H1 (cell line): ENCODE results near the gene SPIRE1. TPM values are rescaled to one million over a fixed set of nuclear protein-coding genes. Genes with fewer than 3 reads are reported as not detected.

Experiments
- CTCF ChIA-PET: fragments of 300-600 bp; sonication (Branson Sonifier 250); formaldehyde crosslinking; loops from one replicate; lab custom pipeline; 2021; ENCODE audit not compliant: partially characterized antibody; lab: Charles Lee
- POLR2A ChIA-PET: fragments of 300-600 bp; sonication (Branson Sonifier 250); formaldehyde crosslinking; loops from one replicate; lab custom pipeline; 2021; ENCODE audit warnings: inconsistent platforms; ENCODE audit not compliant: partially characterized antibody; lab: Charles Lee
- DNase-seq, 2 experiments: peaks; one replicate each; pipeline versions ENCODE4 v3.0.0 to v3.0.0-alpha.2; 2010 to 2022; ENCODE audit warnings: low spot score in 2 of 2, low read depth in 1 of 2, mixed read lengths in 1 of 2
- FAIRE-seq: peaks from 2 replicates; lab custom pipeline; 2011; peaks lifted over from hg19 to GRCh38; lab: Jason Lieb, UNC
- H2AFZ ChIP-seq: 2 replicates; pipeline ENCODE4 v1.8.1; 2012; ENCODE audit warnings: low read length, inconsistent platforms
- H2AK5ac ChIP-seq: 2 replicates; pipeline ENCODE4 v1.6.1; 2013; ENCODE audit warnings: low read depth, low read length
- H2BK120ac ChIP-seq: replicated peaks from 2 replicates; pipeline ENCODE3; 2013; ENCODE audit warnings: low read depth, low read length, inconsistent platforms
- H2BK12ac ChIP-seq: 2 replicates; pipeline ENCODE4 v1.6.1; 2013; ENCODE audit warnings: low read depth, low read length
- H2BK15ac ChIP-seq: 2 replicates; pipeline ENCODE4 v1.6.1; 2013; ENCODE audit warnings: low read length
- H2BK20ac ChIP-seq: 2 replicates; pipeline ENCODE4 v1.6.1; 2013; ENCODE audit warnings: low read length
- H2BK5ac ChIP-seq: 2 replicates; pipeline ENCODE4 v1.6.1; 2013; ENCODE audit warnings: low read depth, low read length
- H3K14ac ChIP-seq: 2 replicates; pipeline ENCODE4 v1.6.1; 2013; ENCODE audit warnings: inconsistent platforms; ENCODE audit not compliant: insufficient read length
- H3K18ac ChIP-seq: 2 replicates; pipeline ENCODE4 v1.6.1; 2013; ENCODE audit warnings: low read length; ENCODE audit errors: extremely low read depth
- H3K23ac ChIP-seq: 2 replicates; pipeline ENCODE4 v1.6.1; 2013; ENCODE audit warnings: inconsistent platforms; ENCODE audit not compliant: insufficient read length
- H3K23me2 ChIP-seq: 2 replicates; pipeline ENCODE4 v1.6.1; 2013; ENCODE audit warnings: low read depth, low read length
- H3K27ac ChIP-seq: 2 replicates; pipeline ENCODE4 v1.6.1; 2011; ENCODE audit warnings: low read depth, low read length, inconsistent platforms
- H3K27me3 ChIP-seq, 4 experiments: replicated peaks in 1 of 4; 1 replicate in 1 of 4; 2 replicates in 3 of 4; pipeline versions ENCODE4 v1.6.1 to v1.8.1; 2011 to 2013; ENCODE audit warnings: low read length in 3 of 4, mild to moderate bottlenecking in 3 of 4, inconsistent platforms in 2 of 4, mixed read lengths in 2 of 4, moderate library complexity in 1 of 4; ENCODE audit not compliant: control insufficient read depth in 3 of 4, insufficient read depth in 3 of 4; ENCODE audit errors: extremely low read depth in 1 of 4
- H3K36me3 ChIP-seq, 4 experiments: 2 replicates each; pipeline versions ENCODE4 v1.6.1 to v1.8.1; 2011 to 2013; ENCODE audit warnings: mild to moderate bottlenecking in 4 of 4, low read length in 3 of 4, moderate library complexity in 2 of 4, control low read depth in 1 of 4, inconsistent platforms in 1 of 4; ENCODE audit not compliant: insufficient read depth in 4 of 4, control insufficient read depth in 2 of 4
- H3K4ac ChIP-seq: replicated peaks from 2 replicates; pipeline ENCODE3; 2013; ENCODE audit warnings: low read length, low read depth, mixed read lengths, inconsistent platforms; ENCODE audit not compliant: insufficient read length
- H3K4me1 ChIP-seq, 4 experiments: replicated peaks in 1 of 4; 1 replicate in 1 of 4; 2 replicates in 3 of 4; pipeline versions ENCODE4 v1.6.1 to v1.8.1; 2011 to 2013; ENCODE audit warnings: low read length in 3 of 4, inconsistent platforms in 2 of 4, mixed read lengths in 1 of 4; ENCODE audit not compliant: insufficient read depth in 4 of 4, control insufficient read depth in 3 of 4
- H3K4me2 ChIP-seq, 2 experiments: 2 replicates each; pipeline versions ENCODE4 v1.6.1 to v1.8.1; 2011 to 2013; ENCODE audit warnings: low read depth in 2 of 2, low read length in 2 of 2, control low read depth in 1 of 2, inconsistent platforms in 1 of 2, mild to moderate bottlenecking in 1 of 2; ENCODE audit not compliant: insufficient read depth in 1 of 2
- H3K4me3 ChIP-seq, 4 experiments: fragments of 200-600, 300-600 bp in 1 of 4; sonication (generic), shearing (Covaris generic), sonication (Bioruptor Twin) in 1 of 4; 2 replicates each; pipeline versions ENCODE4 v1.5.1 to v1.8.1; 2011 to 2016; ENCODE audit warnings: low read length in 4 of 4, low read depth in 3 of 4, control low read depth in 2 of 4, inconsistent platforms in 2 of 4, mild to moderate bottlenecking in 2 of 4, mixed read lengths in 1 of 4, moderate library complexity in 1 of 4; ENCODE audit not compliant: insufficient read depth in 2 of 4; ENCODE audit errors: extremely low read depth in 1 of 4
- H3K56ac ChIP-seq: replicated peaks from 2 replicates; pipeline ENCODE3; 2013; ENCODE audit warnings: low read depth, mild to moderate bottlenecking, mixed read lengths, low read length, inconsistent platforms; ENCODE audit not compliant: insufficient read length
- H3K79me1 ChIP-seq: 2 replicates; pipeline ENCODE4 v1.6.1; 2013; ENCODE audit warnings: low read depth, low read length, control low read depth
- H3K79me2 ChIP-seq, 2 experiments: 2 replicates each; pipeline versions ENCODE4 v1.6.1 to v1.8.1; 2012 to 2013; ENCODE audit warnings: low read length in 2 of 2, mild to moderate bottlenecking in 2 of 2, inconsistent platforms in 1 of 2; ENCODE audit not compliant: insufficient read depth in 2 of 2, control insufficient read depth in 1 of 2
- H3K9ac ChIP-seq, 4 experiments: replicated peaks in 1 of 4; 1 replicate in 1 of 4; 2 replicates in 3 of 4; pipeline versions ENCODE4 v1.6.1 to v1.8.1; 2011 to 2013; ENCODE audit warnings: low read depth in 3 of 4, low read length in 3 of 4, control low read depth in 2 of 4, mild to moderate bottlenecking in 2 of 4, moderate library complexity in 2 of 4, inconsistent platforms in 1 of 4; ENCODE audit errors: extremely low read depth in 1 of 4
- H3K9me3 ChIP-seq, 2 experiments: 2 replicates each; pipeline versions ENCODE4 v1.6.1 to v1.8.1; 2012 to 2013; ENCODE audit warnings: mild to moderate bottlenecking in 2 of 2, moderate library complexity in 2 of 2, control low read depth in 1 of 2, inconsistent platforms in 1 of 2, low read depth in 1 of 2, low read length in 1 of 2, mixed read lengths in 1 of 2; ENCODE audit not compliant: insufficient read depth in 2 of 2
- H4K20me1 ChIP-seq, 2 experiments: replicated peaks in 1 of 2; 2 replicates each; pipeline versions ENCODE3 to v1.8.1; 2011 to 2013; ENCODE audit warnings: inconsistent platforms in 2 of 2, low read length in 2 of 2, mild to moderate bottlenecking in 1 of 2; ENCODE audit not compliant: insufficient read depth in 2 of 2, control insufficient read depth in 1 of 2
- H4K5ac ChIP-seq: 2 replicates; pipeline ENCODE4 v1.6.1; 2013; ENCODE audit warnings: low read length, low read depth, mixed read lengths, inconsistent platforms; ENCODE audit not compliant: insufficient read length
- H4K8ac ChIP-seq: 2 replicates; pipeline ENCODE4 v1.8.0; 2013; ENCODE audit warnings: mild to moderate bottlenecking, moderate library complexity, low read length, inconsistent platforms; ENCODE audit not compliant: insufficient read depth; ENCODE audit errors: extremely low read depth
- H4K91ac ChIP-seq: replicated peaks from 2 replicates; pipeline ENCODE3; 2013; ENCODE audit warnings: low read length, mixed read lengths, inconsistent platforms; ENCODE audit not compliant: insufficient read length
- ASH2L ChIP-seq: fragments of 200-600, 300-600 bp; sonication (generic); IDR thresholded peaks from one replicate; pipeline ENCODE4 v1.7.1; 2017; ENCODE audit warnings: low read length
- BACH1 ChIP-seq: IDR thresholded peaks from 2 replicates; pipeline ENCODE4 v1.6.1; 2012; ENCODE audit warnings: low read length, improper control_type of control experiment
- EZH2 ChIP-seq: fragments of 200-600 bp; sonication (generic); IDR thresholded peaks from 2 replicates; pipeline ENCODE4 v1.7.1; 2012; ENCODE audit warnings: low read depth, mild to moderate bottlenecking, moderate library complexity, low read length, inconsistent platforms; ENCODE audit not compliant: severe bottlenecking
- KDM4A ChIP-seq: IDR thresholded peaks from one replicate; pipeline ENCODE4 v1.7.1; 2012; ENCODE audit warnings: low read depth, mild to moderate bottlenecking, moderate library complexity, low read length, inconsistent platforms; ENCODE audit not compliant: severe bottlenecking
- MAX ChIP-seq: IDR thresholded peaks from 2 replicates; pipeline ENCODE4 v1.6.1; 2012; ENCODE audit warnings: inconsistent platforms
- RAD21 ChIP-seq, 2 experiments: IDR thresholded peaks in 1 of 2; conservative IDR thresholded peaks in 1 of 2; 2 replicates each; pipeline ENCODE4 v1.6.1; 2011; ENCODE audit warnings: low read depth in 2 of 2, low read length in 2 of 2, improper control_type of control experiment in 1 of 2, inconsistent platforms in 1 of 2, mild to moderate bottlenecking in 1 of 2, moderate library complexity in 1 of 2
- RBBP5 ChIP-seq: IDR thresholded peaks from 2 replicates; pipeline ENCODE4 v1.7.1; 2012; ENCODE audit warnings: low read depth, mild to moderate bottlenecking, inconsistent platforms, low read length, moderate library complexity, borderline replicate concordance
- SUZ12 ChIP-seq: fragments of 200-600 bp; sonication (generic); IDR thresholded peaks from 2 replicates; pipeline ENCODE4 v1.6.1; 2012; ENCODE audit warnings: mild to moderate bottlenecking, inconsistent platforms, low read length, moderate library complexity, mixed read lengths
- WGBS, 2 experiments: shearing (Covaris generic) in 1 of 2; methylation state at CpG; one replicate each; pipeline versions ENCODE4 v1.1.6 to v1.1.7; 2013 to 2015; ENCODE audit warnings: low lambda C conversion rate in 2 of 2, mixed read lengths in 2 of 2, inconsistent platforms in 1 of 2, low coverage in 1 of 2, missing lambda C conversion rate in 1 of 2; ENCODE audit not compliant: insufficient replicate concordance in 2 of 2, insufficient coverage in 1 of 2, insufficient read length in 1 of 2; ENCODE audit errors: extremely low coverage in 1 of 2, missing lambda C conversion rate in 1 of 2; 5-methylcytosine and 5-hydroxymethylcytosine counted together
- polyA plus RNA-seq, 7 experiments: library from polyadenylated mRNA; depleted of rRNA in 3 of 7; stranded (reverse) in 5 of 7; unstranded in 2 of 7; fragments of >200 nt in 5 of 7; fragments of 200-250 nt in 2 of 7; gene quantifications; 1 replicate in 5 of 7; 2 replicates in 1 of 7; 4 replicates in 1 of 7; pipeline versions ENCODE4 v1.2.1 to v1.2.3, GENCODE V29; 2011 to 2013; ENCODE audit warnings: missing spikeins in 2 of 7, mixed read lengths in 2 of 7
- total RNA-seq: library from RNA; stranded (reverse); fragmentation: NEBNext Ultra II Directional; extraction: Animal tissue kit (Norgen Biotek cat#: 25700); gene quantifications from 2 replicates; pipeline ENCODE4 v1.2.1, GENCODE V29; 2021

SPIRE1 gene
- total and polyA plus RNA-seq, 2 of the 8 experiments (the other 6 are each of a cell fraction or from before 2014, with no cell fraction given): 6.0 to 21.5 TPM

- Histone ChIP-seq H4K8ac (peak overlapping the region; percentile 51), H3K4me3 (peak overlapping the region; percentile 61 to 90 (median 74)), H3K4me2 (peak overlapping the region; percentile 70 to 88), H3K79me1 (no peaks in the 10 kb centered on the region), H4K91ac (no peak overlapping the region), H3K56ac (no peak overlapping the region), H4K5ac (no peak overlapping the region), H3K23ac (no peak overlapping the region), H2BK12ac (no peak overlapping the region), H3K9ac (peak overlapping the region in 2 of 4 experiments; percentile 48 to 82; a peak in 1 of 7 replicates), H3K18ac (no peak overlapping the region), H2AFZ (no peak overlapping the region), H3K36me3 (no peaks in the 10 kb centered on the region), H3K27me3 (peaks cover 0 to 12% (median 5%) of the 10 kb centered on the region in 4 experiments; a peak in 5 of 7 replicates), H2BK15ac (no peak overlapping the region), H2BK120ac (no peak overlapping the region), H3K79me2 (peaks cover 0 to 33% of the 10 kb centered on the region in 2 experiments; a peak in 2 of 4 replicates), H3K14ac (no peak overlapping the region), H2BK5ac (no peak overlapping the region), H3K27ac (no peak overlapping the region), H3K4ac (no peak overlapping the region), H4K20me1 (peaks cover 0 to 1% of the 10 kb centered on the region in 2 experiments), H3K4me1 (peaks cover 0 to 5% (median 2%) of the 10 kb centered on the region in 4 experiments; a peak in 3 of 7 replicates), H3K23me2 (no peaks in the 10 kb centered on the region; the same call in 1 of the 2 replicates), H2BK20ac (no peak overlapping the region), H3K9me3 (no peaks in the 10 kb centered on the region), H2AK5ac (no peak overlapping the region)
- FAIRE-seq: no peak
- POLR2A ChIA-PET: interaction anchor here (1.4 kb wide), 1 partner anchor 249 kb away, joined by 3 read pairs; the partner anchor contains the start of gene PRELID3A
- TF ChIP-seq RBBP5 (peak; percentile 71; the same call in 1 of the 2 replicates), RAD21 (IDR thresholded peaks at IDR 0.05 in 1 of 2, conservative IDR thresholded peaks at IDR 0.05 in 1 of 2; ENCODE audit: low read depth in 2 of 2, low read length in 2 of 2) (no peak), SUZ12 (peak; percentile 66; the same call in 1 of the 2 replicates), EZH2 (peak; percentile 53), KDM4A (no peak), ASH2L (peak; percentile 61), MAX (0 out of 2 replicates have a peak, but pooled peaks have one; percentile 56), BACH1 (peak; percentile 50; the same call in 1 of the 2 replicates)
- CTCF ChIA-PET: no interaction called here
- DNase-seq: peak in 1 of 2 experiments; percentile 54
- WGBS, 2 experiments: 5% methylated on average over 42 of the region's 89 CpGs; no CpG with 5 or more reads in 1 of the 2 experiments
These were observed 796 bp downstream of the SPIRE1 start for GRCh38 chr18:12656938-12657683.
